WERI-Rb-1 (cell line): ENCODE data around the gene UBE2S.

ENCODE experiments used
- DNase-seq: peaks from one replicate; pipeline ENCODE4 v3.0.0-alpha.2; 2020
- H3K27ac ChIP-seq: fragments of 250-450 bp; sonication (Bioruptor Pico); 2 replicates; pipeline ENCODE4 v1.5.1; 2020; ENCODE audit warnings: mild to moderate bottlenecking, moderate library complexity
- H3K27me3 ChIP-seq: fragments of 250-450 bp; sonication (Bioruptor Pico); 2 replicates; pipeline ENCODE4 v1.5.1; 2021; ENCODE audit warnings: mild to moderate bottlenecking, low read depth, moderate library complexity; ENCODE audit not compliant: insufficient read depth, severe bottlenecking
- H3K36me3 ChIP-seq: fragments of 250-450 bp; sonication (Bioruptor Pico); 2 replicates; pipeline ENCODE4 v1.5.1; 2020; ENCODE audit warnings: mild to moderate bottlenecking, moderate library complexity
- H3K4me3 ChIP-seq: 2 replicates; pipeline ENCODE4 v1.5.1; 2011; ENCODE audit warnings: low read depth, mild to moderate bottlenecking, control low read depth, low read length
- H3K9me3 ChIP-seq: fragments of 250-450 bp; sonication (Bioruptor Pico); 2 replicates; pipeline ENCODE4 v1.5.1; 2021; ENCODE audit warnings: mild to moderate bottlenecking, moderate library complexity; ENCODE audit not compliant: severe bottlenecking
- CTCF ChIP-seq: IDR thresholded peaks from 2 replicates; pipeline ENCODE4 v1.5.1; 2011; ENCODE audit warnings: low read depth, mild to moderate bottlenecking, control low read depth, inconsistent platforms, low read length

The UBE2S gene

GRCh38 chr19:55444646-55445045 lies 37.1 kb upstream of the UBE2S start:
- H3K9me3 ChIP-seq = no peaks in the 10 kb centered on the region
- no peak overlapping the region for H3K4me3 ChIP-seq
- H3K36me3 ChIP-seq = no peaks in the 10 kb centered on the region
- TF ChIP-seq CTCF = no peak
- DNase-seq = no peak
- no peak overlapping the region for H3K27ac ChIP-seq
- H3K27me3 ChIP-seq = peaks cover 12% of the 10 kb centered on the region

- Histone ChIP-seq H3K9me3 (no peaks in the 10 kb centered on the region), H3K4me3 (no peak overlapping the region), H3K27ac (no peak overlapping the region), H3K36me3 (no peaks in the 10 kb centered on the region), H3K27me3 (peaks cover 12% of the 10 kb centered on the region)
- DNase-seq = no peak
- TF ChIP-seq CTCF = no peak
These were observed 36.4 kb upstream of the UBE2S start for GRCh38 chr19:55443824-55444480.

GRCh38 chr19:55443045-55443823 lies 35.6 kb upstream of the UBE2S start, which contains the start of gene SHISA7:
Gene SHISA7, minus strand, starts transcription at chr19:55443300. Its CDS starts 437 bp downstream, at chr19:55442863.
- H3K4me3 ChIP-seq = peak within 1 kb of the TSS; percentile 38

GRCh38 chr19:55442372-55442961 lies 34.9 kb upstream of the UBE2S start:
- peak; percentile 60 for DNase-seq
- Histone ChIP-seq H3K4me3 (peak overlapping the region; percentile 38), H3K36me3 (no peaks in the 10 kb centered on the region), H3K27ac (no peak overlapping the region), H3K9me3 (no peaks in the 10 kb centered on the region), H3K27me3 (peaks cover 12% of the 10 kb centered on the region)
- TF ChIP-seq CTCF = no peak

More at GRCh38 chr19:55443045-55443823, 35.6 kb upstream of the UBE2S start, which contains the start of gene SHISA7:
- Histone ChIP-seq H3K9me3 (no peaks in the 10 kb centered on the region), H3K27me3 (peaks cover 12% of the 10 kb centered on the region), H3K36me3 (no peaks in the 10 kb centered on the region), H3K27ac (no peak within 1 kb of the TSS)
- TF ChIP-seq CTCF = no peak
- DNase-seq = peak; percentile 54

- TF ChIP-seq CTCF = no peak
- peak; percentile 79 for DNase-seq
- Histone ChIP-seq H3K27ac (no peak overlapping the region), H3K27me3 (peaks cover 12% of the 10 kb centered on the region), H3K4me3 (peak overlapping the region; percentile 35), H3K9me3 (no peaks in the 10 kb centered on the region), H3K36me3 (no peaks in the 10 kb centered on the region)
These were observed 34.2 kb upstream of the UBE2S start for GRCh38 chr19:55441692-55442321.
